Measurements from ENCODE around the gene TET1.
"Not testable (repeated sequence)": the region's sequence is repeated elsewhere in the genome, so short reads cannot be mapped to it uniquely, and the experiment has no call there.

The TET1 gene

DNA sequence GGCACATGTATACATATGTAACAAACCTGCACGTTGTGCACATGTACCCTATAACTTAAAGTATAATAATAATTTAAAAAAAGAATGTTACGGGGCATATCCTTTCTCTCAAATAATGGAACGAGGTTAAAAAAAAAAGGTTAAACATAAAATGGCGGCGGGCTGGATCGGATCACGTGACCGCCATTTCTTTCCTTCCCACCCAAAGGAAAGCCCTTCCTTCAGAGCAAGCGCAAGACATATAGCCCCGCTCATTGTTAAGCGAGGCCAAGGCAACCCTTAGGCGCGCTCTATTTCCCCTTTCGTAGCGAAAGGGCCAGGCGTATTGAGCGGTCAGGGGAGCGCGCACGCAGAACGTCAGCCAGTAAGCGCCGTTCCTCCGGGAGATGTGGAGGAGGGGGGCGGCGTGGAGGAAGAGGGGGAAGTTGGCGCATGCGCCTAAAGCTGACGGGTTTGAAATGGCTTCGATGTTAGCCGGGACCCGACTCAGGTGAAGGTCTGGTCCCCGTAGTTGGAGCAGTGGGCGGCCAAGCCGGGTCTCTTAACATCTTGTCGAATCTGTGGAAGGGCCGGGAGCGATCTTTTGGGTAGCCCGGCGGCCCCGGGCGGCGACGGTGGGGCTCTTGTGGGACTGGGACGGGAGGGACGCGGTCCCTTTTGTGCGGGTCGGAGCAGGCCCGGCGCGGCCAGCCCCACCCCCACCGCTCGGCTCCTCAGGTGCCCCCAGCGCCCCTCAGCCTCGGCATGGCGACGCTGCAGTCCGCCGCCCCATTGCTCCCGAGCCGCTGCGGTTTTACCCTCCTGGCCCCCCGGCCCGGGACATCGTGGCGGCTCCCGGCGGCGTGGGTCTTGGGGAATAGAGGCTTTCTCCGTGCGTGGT lies 160.9 kb downstream of the TET1 start, which contains the start of gene CCAR1:
Gene CCAR1 (plus strand): TSS at position 447 of the 880 bp plus-strand sequence. CDS start 1,266 bp downstream, outside the sequence.
- DNase-seq, result peak; percentile 99

GRCh38 chr10:68721673-68722335 lies 161.7 kb downstream of the TET1 start:
- peak; percentile 22 for DNase-seq

- no peak for DNase-seq
Measured at GRCh38 chr10:68725016-68725415, 164.9 kb downstream of the TET1 start.

DNA sequence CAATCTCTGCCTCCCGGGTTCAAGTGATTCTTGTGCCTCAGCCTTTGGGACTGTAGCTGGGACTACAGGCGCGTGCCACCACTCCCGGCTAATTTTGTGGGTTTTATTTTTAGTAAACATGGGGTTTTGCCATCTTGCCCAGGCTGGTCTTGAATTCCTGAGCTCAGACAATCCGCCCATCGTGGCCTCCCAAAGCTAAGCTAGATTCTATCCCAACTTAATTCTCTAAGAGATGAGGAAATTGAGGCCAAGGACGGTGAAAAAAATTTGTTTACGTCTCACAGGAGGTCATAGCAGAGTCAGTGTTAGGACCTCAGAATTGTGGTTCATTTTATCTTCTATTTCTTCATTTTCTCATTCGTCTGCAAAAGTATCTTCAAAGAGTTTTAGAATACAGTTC lies 167.0 kb downstream of the TET1 start:
- DNase-seq, result no peak

GRCh38 chr10:68732651-68733050 lies 172.5 kb downstream of the TET1 start:
- no peak for DNase-seq

- DNase-seq, result no peak
Measured at GRCh38 chr10:68734349-68734748, 174.2 kb downstream of the TET1 start.

DNA sequence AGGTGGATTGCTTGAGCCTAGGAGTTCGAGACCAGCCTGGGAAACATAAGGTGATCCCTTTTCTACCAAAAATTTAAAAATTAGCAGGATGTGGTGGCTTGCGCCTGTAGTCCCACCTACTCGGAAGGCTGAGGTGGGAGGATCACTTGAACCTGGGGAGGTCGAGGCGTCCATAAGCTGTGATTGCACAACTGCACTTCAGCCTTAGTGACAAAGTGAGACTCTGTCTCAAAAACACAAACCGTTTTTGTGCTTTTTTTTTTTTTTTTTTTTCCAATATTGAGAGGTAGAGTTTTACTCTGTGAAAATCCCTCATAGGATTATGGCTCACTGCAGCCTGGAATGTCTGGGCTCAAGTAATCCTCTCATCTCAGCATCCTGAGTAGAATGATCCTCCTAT lies 175.0 kb downstream of the TET1 start:
- no peak for DNase-seq

DNA sequence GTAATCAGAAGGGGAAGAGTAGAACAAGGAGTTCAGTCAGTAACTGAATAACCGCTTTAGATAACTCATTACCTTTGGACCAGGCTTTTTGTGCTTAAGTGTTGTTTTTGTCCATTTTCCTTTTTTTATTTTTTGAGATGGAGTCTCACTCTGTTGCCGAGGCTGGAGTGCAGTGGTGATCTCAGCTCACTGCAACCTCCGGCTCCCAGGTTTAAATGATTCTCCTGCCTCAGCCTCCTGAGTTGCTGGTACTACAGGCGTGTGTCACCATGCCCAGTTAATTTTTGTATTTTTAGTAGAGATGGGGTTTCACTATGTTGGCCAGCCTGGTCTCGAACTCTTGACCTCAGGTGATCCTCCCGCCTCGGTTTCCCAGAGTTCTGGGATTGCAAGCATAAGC lies 175.6 kb downstream of the TET1 start:
- not testable (repeated sequence) for DNase-seq

DNA sequence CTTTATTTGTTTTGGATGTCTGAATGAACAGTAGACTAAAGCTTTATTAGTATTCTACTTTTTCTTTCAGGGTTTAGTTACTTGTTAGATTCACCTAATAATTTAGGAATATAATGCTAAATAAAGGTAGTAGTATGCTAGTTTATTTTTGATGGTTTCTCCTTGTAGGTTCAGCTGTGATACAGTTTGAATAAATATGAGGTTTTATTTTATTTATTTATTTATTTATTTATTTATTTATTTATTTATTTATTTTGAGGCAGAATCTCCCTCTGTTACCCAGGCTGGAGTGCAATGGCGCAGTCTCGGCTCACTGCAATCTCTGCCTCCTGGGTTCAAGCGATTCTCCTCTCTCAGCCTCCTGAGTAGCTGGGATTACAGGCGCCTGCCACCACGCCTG lies 180.5 kb downstream of the TET1 start:
- not testable (repeated sequence) for DNase-seq

GRCh38 chr10:68742397-68742796 lies 182.3 kb downstream of the TET1 start:
- no peak for DNase-seq

Data from hematopoietic multipotent progenitor cell treated with erythropoietin and hydrocortisone succinate and interleukin-3 and kit ligand, for 8 days (in vitro differentiated cells).